GM19324 (cell line): ENCODE data around the gene AFMID.
"Not testable (repeated sequence)": the region's sequence is repeated elsewhere in the genome, so short reads cannot be mapped to it uniquely, and the experiment has no call there.

Source experiments
- ATAC-seq: cut with Tn5 transposase; IDR thresholded peaks from one replicate; pipeline ENCODE4 v1.9.1; 2021; ENCODE audit warnings: mild to moderate bottlenecking, moderate library complexity; ENCODE audit not compliant: unreplicated experiment, low FRiP score

AFMID gene

DNA sequence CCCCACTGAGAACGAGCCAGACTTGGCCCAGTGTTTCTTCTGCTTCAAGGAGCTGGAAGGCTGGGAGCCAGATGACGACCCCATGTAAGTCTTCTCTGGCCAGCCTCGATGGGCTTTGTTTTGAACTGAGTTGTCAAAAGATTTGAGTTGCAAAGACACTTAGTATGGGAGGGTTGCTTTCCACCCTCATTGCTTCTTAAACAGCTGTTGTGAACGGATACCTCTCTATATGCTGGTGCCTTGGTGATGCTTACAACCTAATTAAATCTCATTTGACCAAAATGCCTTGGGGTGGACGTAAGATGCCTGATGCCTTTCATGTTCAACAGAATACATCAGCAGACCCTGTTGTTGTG, 27.5 kb downstream of the AFMID start:
- no peak for ATAC-seq

DNA sequence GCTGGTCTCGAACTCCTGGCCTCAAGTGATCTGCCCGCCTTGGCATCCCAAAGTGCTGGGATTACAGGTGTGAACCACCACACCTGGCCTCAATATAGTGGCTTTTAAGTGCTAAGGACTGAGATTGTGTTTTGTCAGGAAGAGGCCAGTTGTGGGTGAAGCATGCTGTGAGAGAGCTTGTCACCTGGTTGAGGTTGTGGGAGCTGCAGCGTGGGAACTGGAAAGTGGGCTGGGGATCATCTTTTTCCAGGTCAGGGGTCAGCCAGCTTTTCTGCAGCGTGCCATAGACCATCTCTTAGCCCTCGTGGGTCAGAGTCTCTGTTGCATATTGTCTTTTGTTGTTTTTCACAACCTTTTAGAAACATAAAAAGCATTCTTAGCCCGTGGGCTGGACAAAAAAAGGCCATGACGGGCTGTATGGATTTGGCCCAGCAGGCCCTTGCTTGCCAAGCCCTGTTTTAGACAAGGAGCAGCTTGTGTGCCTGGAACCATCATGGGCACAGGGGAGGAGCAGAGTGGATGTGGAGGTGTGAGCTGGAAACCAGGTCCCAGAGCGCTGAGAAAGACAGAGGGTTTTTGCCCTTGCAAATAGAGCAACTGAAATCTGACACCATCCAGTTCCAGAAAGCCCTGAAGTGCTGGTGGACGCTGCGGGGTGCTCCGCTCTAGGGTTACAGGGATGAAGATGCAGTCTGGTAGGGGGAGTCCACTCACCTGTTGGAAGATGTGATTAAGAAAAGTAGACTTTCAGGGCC, 32.4 kb downstream of the AFMID start:
- ATAC-seq, result no peak

DNA sequence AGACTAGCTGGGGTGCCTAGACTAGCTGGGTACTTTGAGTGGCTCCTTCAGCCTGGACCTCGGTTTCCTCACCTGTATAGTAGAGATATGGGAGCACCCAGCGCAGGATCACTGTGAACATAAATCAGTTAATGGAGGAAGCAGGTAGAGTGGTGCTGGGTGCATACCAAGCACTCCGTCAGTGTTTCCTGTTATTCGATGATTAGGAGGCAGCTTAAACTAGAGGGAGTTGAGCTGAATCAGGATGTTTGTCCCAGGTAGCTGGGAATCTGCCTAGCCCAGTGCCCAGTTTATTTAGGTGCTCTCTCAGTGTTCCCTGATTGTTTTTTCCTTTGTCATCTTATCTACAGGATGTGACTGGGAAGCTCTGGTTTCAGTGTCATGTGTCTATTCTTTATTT, 35.9 kb downstream of the AFMID start:
- no peak for ATAC-seq

DNA sequence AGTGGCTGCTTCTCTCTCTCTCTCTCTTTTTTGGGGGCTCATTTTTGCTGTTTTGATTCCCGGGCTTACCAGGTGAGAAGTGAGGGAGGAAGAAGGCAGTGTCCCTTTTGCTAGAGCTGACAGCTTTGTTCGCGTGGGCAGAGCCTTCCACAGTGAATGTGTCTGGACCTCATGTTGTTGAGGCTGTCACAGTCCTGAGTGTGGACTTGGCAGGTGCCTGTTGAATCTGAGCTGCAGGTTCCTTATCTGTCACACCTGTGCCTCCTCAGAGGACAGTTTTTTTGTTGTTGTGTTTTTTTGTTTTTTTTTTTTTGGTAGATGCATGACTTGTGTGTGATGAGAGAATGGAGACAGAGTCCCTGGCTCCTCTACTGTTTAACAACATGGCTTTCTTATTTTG, 36.6 kb downstream of the AFMID start:
- no peak for ATAC-seq

DNA sequence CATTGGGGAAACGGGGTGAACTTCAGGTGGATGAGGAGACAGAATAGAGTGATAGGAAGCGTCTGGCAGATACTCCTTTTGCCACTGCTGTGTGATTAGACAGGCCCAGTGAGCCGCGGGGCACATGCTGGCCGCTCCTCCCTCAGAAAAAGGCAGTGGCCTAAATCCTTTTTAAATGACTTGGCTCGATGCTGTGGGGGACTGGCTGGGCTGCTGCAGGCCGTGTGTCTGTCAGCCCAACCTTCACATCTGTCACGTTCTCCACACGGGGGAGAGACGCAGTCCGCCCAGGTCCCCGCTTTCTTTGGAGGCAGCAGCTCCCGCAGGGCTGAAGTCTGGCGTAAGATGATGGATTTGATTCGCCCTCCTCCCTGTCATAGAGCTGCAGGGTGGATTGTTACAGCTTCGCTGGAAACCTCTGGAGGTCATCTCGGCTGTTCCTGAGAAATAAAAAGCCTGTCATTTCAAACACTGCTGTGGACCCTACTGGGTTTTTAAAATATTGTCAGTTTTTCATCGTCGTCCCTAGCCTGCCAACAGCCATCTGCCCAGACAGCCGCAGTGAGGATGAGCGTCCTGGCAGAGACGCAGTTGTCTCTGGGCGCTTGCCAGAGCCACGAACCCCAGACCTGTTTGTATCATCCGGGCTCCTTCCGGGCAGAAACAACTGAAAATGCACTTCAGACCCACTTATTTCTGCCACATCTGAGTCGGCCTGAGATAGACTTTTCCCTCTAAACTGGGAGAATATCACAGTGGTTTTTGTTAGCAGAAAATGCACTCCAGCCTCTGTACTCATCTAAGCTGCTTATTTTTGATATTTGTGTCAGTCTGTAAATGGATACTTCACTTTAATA, 37.3 kb downstream of the AFMID start:
- ATAC-seq, result no peak

DNA sequence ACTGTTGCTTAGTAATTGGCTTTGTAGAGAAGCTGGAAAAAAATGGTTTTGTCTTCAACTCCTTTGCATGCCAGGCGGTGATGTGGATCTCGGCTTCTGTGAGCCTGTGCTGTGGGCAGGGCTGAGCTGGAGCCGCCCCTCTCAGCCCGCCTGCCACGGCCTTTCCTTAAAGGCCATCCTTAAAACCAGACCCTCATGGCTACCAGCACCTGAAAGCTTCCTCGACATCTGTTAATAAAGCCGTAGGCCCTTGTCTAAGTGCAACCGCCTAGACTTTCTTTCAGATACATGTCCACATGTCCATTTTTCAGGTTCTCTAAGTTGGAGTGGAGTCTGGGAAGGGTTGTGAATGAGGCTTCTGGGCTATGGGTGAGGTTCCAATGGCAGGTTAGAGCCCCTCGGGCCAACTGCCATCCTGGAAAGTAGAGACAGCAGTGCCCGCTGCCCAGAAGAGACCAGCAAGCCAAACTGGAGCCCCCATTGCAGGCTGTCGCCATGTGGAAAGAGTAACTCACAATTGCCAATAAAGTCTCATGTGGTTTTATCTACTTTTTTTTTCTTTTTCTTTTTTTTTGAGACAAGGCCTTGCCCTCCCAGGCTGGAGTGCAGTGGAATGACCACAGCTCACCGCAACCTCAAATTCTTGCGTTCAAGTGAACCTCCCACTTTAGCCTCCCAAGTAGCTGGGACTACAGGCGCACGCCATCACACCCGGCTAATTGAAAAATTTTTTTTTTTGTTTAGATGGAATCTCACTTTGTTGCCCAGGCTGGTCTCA, 38.1 kb downstream of the AFMID start:
- ATAC-seq, result no peak

DNA sequence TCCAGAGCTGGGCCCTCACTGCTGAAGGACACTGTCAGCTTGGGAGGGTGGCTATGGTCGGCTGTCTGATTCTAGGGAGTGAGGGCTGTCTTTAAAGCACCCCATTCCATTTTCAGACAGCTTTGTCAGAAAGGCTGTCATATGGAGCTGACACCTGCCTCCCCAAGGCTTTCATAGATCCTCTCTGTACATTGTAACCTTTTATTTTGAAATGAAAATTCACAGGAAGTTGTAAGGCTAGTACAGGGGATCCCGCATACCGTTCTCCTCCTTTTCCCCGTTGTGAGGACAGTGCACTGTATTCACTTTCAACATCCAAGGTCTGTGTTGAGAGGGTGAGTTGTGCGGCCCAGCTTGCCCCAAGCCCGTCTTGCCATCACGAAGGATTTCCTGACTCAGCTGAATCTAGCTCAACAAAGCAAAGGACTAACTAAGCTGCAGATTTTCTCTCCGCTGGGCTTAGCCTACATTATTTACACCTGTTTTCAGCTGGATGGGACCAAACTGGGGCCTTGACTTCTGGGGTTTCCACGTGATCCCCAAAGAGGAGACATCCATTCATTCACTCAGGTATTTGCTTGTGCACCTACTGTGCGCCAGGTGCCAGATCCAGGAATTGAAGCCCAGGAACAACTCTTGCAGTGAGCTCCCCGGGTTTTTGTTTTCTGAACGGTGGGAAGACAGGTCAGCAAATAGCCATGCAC, 39.0 kb downstream of the AFMID start:
- no peak for ATAC-seq

DNA sequence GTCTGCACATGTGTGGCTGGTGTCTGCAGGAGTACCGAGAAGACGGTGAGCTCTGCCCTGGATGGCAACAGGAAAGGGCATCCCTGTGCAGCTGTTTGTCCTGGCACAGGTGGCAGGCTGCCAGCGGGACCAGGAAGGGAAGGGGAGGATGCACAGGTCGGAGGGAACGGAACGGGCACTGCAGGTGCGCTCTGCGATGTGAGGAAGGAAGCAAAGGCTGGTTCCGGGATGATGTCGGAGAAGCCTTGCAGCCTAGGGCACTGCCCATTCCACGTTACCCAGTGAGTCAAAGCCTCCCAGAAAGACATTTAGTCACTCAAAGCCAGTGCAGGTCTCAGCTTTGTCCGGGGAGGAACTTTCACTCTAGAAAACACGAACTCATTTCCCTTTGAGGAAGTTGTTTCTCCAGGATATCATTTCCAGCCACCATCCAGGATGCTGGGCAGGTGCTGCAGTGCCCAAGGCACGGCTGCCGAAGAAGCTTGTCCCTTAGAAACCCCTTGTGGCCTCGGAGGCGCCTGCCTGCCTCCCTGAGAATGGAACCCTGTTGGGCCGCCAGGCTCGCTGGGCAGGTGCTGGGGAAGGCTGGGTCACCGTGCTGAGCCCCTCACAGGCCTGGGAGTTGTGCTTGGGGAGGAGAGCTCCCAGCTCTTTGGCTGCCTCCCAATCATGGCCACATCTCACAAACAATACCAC, 39.7 kb downstream of the AFMID start:
- no peak for ATAC-seq

DNA sequence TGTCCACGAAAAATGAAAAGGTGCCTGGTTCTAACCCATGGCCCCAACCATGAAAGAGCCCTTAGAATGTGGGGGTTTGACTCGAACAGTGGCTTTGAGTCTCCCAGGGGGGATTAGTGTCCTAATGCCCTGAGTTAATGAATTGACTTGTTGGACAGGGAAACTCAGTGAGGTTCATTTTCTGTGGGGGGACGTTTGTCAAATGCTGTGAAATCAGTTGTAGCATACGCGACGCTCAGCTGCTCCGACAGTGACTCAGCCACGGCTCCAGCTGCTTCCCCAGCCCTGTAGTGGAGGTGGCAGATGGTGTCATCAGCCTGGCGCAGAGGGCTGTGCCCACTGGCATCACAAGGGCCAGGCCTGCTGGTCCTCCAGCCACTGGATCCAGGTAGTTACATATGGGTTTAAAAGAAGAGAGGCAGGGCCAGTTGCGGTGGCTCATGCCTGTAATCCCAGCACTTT, 40.3 kb downstream of the AFMID start:
- ATAC-seq, result no peak

DNA sequence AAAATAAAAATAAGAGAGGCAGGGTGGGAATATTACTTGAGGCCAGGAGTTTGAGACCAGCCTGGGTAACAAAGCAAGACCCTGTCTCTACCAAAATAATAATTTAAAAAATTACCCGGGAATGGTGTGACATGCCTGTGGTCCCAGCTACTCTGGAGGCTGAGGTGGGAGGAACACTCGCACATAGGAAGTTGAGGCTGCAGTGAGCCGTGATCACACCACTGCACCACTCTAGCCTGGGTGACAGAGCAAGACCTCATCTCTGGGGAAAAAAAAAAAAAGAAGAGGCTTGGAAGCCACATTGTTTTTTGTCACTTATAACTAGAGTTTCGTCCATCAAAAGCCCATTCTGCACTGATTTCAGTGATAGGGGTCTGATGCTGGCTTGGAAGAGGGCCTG, 41.0 kb downstream of the AFMID start:
- no peak for ATAC-seq

DNA sequence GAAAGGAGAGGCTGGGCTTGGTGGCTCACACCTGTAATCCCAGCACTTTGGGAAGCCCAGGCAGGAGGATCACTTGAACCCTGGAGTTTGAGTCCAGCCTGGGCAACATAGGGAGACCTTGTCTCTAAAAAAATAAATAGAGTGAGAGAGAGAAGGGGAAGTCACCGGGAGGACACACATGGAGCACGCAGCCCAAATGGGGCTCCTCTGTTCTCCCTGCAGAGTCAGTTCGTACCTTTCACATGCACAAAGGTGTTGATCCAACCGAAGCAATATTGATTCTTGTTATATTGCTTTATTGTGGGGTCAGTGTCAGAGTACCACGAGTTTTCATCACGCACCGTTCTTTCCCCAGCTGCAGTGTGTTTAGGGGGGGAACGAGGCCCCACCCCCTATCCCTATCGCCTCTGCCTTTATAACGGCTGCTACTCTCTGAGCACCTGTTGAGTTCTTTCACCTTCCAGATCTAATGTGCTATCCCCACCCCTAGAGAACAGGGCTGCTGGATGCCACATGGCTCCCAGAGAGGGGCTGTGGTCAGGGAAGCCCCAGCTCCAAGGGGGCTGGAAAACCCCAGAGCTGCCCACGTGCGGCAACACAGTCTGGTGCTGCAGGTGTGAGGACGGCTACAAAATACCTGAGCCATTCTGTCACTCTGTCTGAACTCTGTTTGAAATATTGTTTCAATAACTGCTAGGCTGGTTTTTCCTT, 43.2 kb downstream of the AFMID start:
- ATAC-seq, result no peak

DNA sequence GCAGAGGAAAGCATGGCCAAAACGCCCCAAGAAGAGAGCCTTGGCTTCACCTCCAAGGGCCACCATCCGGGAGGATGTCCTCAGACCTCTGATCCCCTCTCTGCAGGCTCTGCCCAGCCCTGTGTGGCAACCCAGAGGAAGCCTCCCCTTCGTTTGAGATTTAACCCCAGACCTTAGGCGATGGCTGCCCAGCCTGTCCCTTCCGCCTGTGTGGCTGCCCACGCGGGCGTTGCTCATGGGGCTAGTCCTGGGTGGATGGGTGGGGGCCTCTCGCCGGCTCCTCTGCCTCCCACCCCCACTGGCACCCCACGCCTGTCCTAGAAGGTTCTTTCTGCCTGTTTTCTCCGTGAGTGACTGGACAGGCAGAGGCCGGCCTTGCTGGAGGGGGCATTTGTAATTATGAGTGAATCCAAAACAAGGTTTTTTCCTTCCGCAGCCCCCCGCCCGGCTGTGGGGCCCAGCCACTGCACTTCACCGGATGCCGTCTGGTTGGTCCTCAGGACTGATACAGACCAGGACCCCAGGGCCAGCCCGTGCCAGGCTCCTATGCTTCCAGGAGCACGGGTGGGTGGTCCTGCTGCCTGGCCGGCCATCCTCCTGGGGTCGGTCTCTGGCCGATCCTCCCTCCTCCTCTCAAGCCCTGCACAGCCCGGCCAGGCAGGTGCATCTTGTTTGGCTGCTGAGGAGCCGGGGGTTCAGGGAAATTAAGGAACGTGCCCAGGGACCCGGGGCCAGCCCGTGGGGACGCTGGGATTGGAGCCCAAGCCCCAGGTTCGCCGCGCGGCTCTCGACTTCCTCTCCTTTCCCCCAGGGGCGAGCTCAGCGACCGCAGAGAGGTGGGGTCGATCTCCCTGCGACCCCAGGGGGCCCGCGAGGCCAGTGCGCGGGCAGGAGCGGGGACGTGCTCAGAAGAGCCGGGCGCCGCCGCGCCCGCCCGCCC, 44.1 kb downstream of the AFMID start, which contains the start of gene TMEM235:
TSS of gene TMEM235 (plus strand) at position 636 of the 940 bp plus-strand sequence. CDS start 393 bp downstream, outside the sequence.
- no peak for ATAC-seq

DNA sequence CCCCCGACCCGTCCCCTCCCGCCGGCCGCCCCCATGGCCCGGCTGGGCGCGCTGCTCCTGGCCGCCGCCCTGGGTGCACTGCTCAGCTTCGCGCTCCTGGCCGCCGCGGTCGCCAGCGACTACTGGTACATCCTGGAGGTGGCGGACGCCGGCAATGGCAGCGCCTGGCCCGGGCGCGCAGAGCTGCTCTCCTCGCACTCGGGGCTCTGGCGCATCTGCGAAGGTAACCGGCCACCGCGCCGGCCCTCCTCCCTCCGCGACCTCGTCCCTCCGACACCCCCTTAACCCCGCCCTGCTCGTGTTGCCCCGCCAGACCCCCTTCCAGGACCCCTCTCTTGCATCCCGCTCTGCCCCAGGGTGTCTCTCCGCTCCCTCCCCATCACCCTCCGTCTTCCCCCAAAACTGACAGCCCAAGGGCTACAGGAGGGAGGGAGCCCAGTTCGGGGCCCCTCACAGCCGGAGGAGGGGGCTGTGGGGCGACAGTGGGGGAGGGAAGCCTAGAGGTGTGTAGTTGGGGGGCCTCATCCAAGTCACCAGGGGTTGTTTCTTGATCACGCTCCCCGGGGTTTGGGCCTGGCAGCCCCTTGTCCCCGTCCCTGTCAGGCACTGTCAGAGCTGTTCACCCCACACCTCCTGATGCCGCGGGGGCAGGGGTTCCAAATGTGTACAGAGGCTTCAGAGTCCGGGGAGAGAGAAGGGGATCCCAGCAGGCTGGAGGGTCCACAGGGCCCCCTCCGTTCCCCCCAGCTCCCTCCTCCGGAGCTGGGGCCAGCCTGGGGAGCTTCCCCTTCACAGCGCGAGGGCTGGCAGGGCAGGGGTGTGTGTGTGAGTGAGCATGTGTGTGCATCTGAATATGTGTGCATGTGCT, 45.1 kb downstream of the AFMID start:
- no peak for ATAC-seq

DNA sequence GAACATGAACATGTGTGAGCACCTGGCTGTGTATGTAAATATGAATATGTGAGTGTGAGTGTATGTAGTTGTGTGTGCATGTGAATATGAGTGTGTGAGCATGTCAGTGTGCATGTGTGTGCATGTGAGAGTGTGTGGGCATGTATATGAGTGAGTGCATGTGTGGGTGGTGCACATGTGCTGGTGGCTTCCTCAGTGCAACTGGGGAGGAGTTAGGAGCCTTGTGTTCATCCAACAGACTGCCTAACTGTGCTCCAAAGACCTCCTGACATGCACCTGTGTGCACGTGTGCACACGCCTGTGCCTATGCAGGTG, 45.7 kb downstream of the AFMID start:
- ATAC-seq, result no peak

DNA sequence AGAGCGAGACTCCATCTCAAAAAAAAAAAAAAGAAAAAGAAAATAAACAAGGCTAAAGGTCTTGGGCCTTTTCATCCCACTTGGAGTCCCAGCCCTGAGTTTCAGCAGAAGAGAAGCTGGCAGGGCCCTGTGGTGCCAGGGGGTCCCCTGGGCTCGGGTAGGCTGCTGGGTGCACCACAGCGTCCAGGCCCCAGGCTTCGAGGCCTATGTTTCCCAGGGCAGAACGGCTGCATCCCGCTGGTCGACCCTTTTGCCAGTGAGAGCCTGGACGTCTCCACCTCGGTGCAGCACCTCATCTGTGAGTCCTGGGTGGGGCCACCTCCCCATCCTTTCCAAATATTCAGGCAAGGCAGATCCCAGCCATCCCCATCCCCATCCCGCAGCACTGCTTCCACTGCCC, 46.5 kb downstream of the AFMID start:
- ATAC-seq, result no peak

DNA sequence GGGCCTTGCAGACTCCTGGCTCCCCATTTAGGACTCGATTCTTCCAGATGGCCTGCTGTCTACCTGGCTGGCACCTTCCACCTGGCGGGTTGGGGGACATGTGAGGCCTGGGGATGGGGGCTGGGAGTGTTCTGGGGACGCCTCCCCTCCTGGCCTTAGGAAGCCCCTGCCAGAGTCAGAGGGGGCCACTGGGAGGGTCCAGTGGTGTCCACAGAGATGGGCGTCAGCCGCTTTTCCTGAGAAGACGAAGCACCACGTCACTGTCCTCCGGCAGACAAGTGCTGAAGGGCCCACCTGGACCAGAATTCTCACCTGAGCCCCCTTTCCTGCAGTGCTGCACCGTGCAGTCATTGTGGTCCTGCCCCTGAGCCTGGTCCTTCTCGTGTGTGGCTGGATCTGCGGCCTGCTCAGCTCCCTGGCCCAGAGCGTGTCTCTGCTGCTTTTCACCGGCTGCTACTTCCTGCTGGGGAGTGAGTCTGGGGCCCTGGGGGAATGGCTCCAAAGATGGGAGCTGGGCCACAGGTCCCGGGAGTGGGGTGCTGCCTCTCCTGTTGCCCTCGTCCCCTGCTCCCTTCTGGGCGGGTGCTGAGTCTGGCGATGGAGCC, 47.2 kb downstream of the AFMID start:
- no peak for ATAC-seq

DNA sequence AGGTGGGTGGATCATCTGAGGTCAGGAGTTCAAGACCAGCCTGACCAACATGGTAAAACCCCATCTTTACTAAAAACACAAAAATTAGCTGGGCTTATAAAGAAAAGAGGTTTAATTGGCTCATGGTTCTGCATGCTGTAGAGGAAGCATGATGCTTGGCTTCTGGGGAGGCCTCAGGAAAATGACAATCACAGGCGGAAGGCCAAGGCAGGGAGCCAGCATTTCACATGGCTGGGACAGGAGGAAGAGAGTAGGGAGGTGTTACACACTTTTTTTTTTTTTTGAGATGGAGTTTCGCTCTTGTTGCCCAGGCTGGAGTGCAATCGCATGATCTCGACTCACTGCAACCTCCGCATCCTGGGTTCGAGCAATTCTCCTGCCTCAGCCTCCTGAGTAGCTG, 47.9 kb downstream of the AFMID start:
- ATAC-seq, result not testable (repeated sequence)
